SU-DHL-6 (cell line): ENCODE data around the gene HSD17B11.

Experiments
- H2AFZ ChIP-seq: fragments of 200-600 bp; sonication (generic); 2 replicates; pipeline ENCODE4 v1.6.1; 2014; ENCODE audit warnings: low read depth, mild to moderate bottlenecking, moderate library complexity, mixed read lengths, antibody characterized with exemption, low read length; ENCODE audit not compliant: severe bottlenecking
- H3F3A ChIP-seq: fragments of 200-600 bp; shearing (Covaris generic); 2 replicates; pipeline ENCODE4 v1.6.0; 2016; ENCODE audit warnings: antibody characterized with exemption, mild to moderate bottlenecking; ENCODE audit not compliant: insufficient read depth
- H3K27ac ChIP-seq: fragments of 200-600 bp; sonication (generic); 2 replicates; pipeline ENCODE4 v1.5.1; 2016; ENCODE audit warnings: low read depth, mild to moderate bottlenecking, low read length, moderate library complexity, mixed read lengths
- H3K27me3 ChIP-seq: fragments of 200-600 bp; sonication (generic), shearing (Covaris generic); 2 replicates; pipeline ENCODE4 v1.6.0; 2014; ENCODE audit warnings: mild to moderate bottlenecking, low read length
- H3K36me3 ChIP-seq: fragments of 200-600 bp; sonication (generic); 2 replicates; pipeline ENCODE4 v1.6.1; 2014; ENCODE audit warnings: mild to moderate bottlenecking, low read length, mixed read lengths
- H3K4me2 ChIP-seq: fragments of 300-600, 200-600 bp; shearing (Covaris generic), sonication (generic); 2 replicates; pipeline ENCODE4 v1.6.0; 2014; ENCODE audit warnings: low read length, low read depth, mild to moderate bottlenecking; ENCODE audit not compliant: poor library complexity, severe bottlenecking
- H3K4me3 ChIP-seq: fragments of 200-600 bp; sonication (generic); 2 replicates; pipeline ENCODE4 v1.5.1; 2014; ENCODE audit warnings: antibody characterized with exemption, low read length, mild to moderate bottlenecking, mixed read lengths; ENCODE audit not compliant: insufficient read depth, poor library complexity, severe bottlenecking
- H3K79me2 ChIP-seq: fragments of 200-600 bp; sonication (generic); 2 replicates; pipeline ENCODE4 v1.6.1; 2014; ENCODE audit warnings: mild to moderate bottlenecking, low read length, moderate library complexity; ENCODE audit not compliant: insufficient read depth
- H3K9ac ChIP-seq: fragments of 200-600 bp; sonication (generic); 2 replicates; pipeline ENCODE4 v1.7.0; 2014; ENCODE audit warnings: mild to moderate bottlenecking, low read length
- H3K9me2 ChIP-seq: fragments of 200-600 bp; sonication (generic); replicated peaks from 2 replicates; pipeline ENCODE4 v1.6.1; 2014; ENCODE audit warnings: low read length; ENCODE audit not compliant: insufficient read depth
- H3K9me3 ChIP-seq: fragments of 200-600 bp; sonication (generic); 2 replicates; pipeline ENCODE4 v1.6.1; 2014; ENCODE audit warnings: low read length, mixed read lengths; ENCODE audit not compliant: insufficient read depth
- H4K20me1 ChIP-seq: fragments of 200-600 bp; sonication (generic); 2 replicates; pipeline ENCODE4 v1.6.1; 2014; ENCODE audit warnings: low read depth, mild to moderate bottlenecking, antibody characterized with exemption, low read length, moderate library complexity, mixed read lengths
- CTCF ChIP-seq: fragments of 200-600 bp; sonication (generic); IDR thresholded peaks from one replicate; pipeline ENCODE4 v1.5.1; 2017; ENCODE audit warnings: antibody characterized with exemption, mild to moderate bottlenecking, low read length, moderate library complexity; ENCODE audit not compliant: insufficient read depth, poor library complexity, severe bottlenecking
- EZH2phosphoT487 ChIP-seq: fragments of 200-600 bp; sonication (generic), shearing (Covaris generic); conservative IDR thresholded peaks from 2 replicates; pipeline ENCODE4 v1.6.1; 2018; ENCODE audit warnings: mild to moderate bottlenecking, antibody characterized with exemption, low read length, moderate library complexity, mixed read lengths

The HSD17B11 gene

DNA sequence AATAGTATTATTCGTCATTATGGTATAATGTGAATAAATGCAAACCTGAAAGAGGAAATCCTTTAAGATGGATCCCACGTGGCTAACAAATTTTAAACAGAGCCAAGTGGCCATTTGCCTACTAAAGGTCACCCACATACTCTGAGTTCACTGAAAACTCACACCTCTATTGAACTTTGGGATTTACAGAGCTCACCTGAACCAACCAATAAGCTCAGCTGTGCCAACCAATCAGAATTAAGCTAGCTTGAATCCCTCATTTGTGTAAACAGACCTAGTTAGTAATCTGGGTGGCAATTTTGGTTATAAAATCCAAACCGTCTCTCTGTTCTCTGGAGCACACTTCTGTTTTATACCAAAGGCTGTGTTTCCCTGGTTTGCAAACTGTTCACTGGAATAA is 26.0 kb upstream of the HSD17B11 start:
- no peak overlapping the region for H3K27ac ChIP-seq
- H3K79me2 ChIP-seq = no peaks in the 10 kb centered on the region
- H3F3A ChIP-seq = no peaks in the 10 kb centered on the region
- no peak overlapping the region for H2AFZ ChIP-seq
- no peaks in the 10 kb centered on the region for H3K9me2 ChIP-seq
- H3K4me2 ChIP-seq = no peak overlapping the region
- H3K9me3 ChIP-seq = no peaks in the 10 kb centered on the region
- no peaks in the 10 kb centered on the region for H3K27me3 ChIP-seq
- no peak overlapping the region for H3K9ac ChIP-seq
- no peak overlapping the region for H3K4me3 ChIP-seq
- no peaks in the 10 kb centered on the region for H4K20me1 ChIP-seq
- no peaks in the 10 kb centered on the region for H3K36me3 ChIP-seq
- no peak for TF ChIP-seq EZH2phosphoT487
- TF ChIP-seq CTCF = no peak

- Histone ChIP-seq H2AFZ (no peak overlapping the region), H3K27me3 (no peaks in the 10 kb centered on the region), H3K9me3 (no peaks in the 10 kb centered on the region), H3K4me3 (no peak overlapping the region), H3K27ac (no peak overlapping the region), H3K79me2 (no peaks in the 10 kb centered on the region), H3K36me3 (no peaks in the 10 kb centered on the region), H3F3A (no peaks in the 10 kb centered on the region), H3K9me2 (no peaks in the 10 kb centered on the region), H3K9ac (no peak overlapping the region), H4K20me1 (no peaks in the 10 kb centered on the region), H3K4me2 (no peak overlapping the region)
- TF ChIP-seq CTCF (no peak), EZH2phosphoT487 (no peak)
These were observed 23.8 kb upstream of the HSD17B11 start for GRCh38 chr4:87414816-87415215.

DNA sequence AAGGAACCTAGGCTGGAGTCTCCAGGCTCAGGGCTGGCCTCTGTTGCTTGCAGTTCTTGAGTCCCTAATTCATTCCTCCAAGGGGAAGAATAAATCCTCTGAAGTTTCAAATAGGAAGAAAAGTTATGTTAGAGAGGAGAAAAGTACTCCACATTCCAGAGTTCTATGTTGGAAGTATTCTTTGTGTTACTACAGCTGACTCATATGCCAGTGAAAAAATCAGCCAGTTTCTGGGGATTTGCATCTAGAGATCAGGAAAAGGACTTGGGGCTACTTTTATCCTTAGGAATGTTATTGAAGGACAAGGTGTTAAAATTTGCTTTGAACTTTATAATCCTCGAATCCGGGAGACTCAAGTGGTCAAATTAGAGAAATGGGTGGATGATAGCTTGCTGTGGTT is 19.7 kb upstream of the HSD17B11 start:
- Histone ChIP-seq H3K27ac (no peak overlapping the region), H3K9me2 (no peaks in the 10 kb centered on the region), H2AFZ (no peak overlapping the region), H3K4me3 (no peak overlapping the region), H3K79me2 (no peaks in the 10 kb centered on the region), H4K20me1 (no peaks in the 10 kb centered on the region), H3K27me3 (no peaks in the 10 kb centered on the region), H3K4me2 (no peak overlapping the region), H3K36me3 (no peaks in the 10 kb centered on the region), H3K9me3 (no peaks in the 10 kb centered on the region), H3K9ac (no peak overlapping the region), H3F3A (no peaks in the 10 kb centered on the region)
- TF ChIP-seq CTCF (no peak), EZH2phosphoT487 (no peak)

DNA sequence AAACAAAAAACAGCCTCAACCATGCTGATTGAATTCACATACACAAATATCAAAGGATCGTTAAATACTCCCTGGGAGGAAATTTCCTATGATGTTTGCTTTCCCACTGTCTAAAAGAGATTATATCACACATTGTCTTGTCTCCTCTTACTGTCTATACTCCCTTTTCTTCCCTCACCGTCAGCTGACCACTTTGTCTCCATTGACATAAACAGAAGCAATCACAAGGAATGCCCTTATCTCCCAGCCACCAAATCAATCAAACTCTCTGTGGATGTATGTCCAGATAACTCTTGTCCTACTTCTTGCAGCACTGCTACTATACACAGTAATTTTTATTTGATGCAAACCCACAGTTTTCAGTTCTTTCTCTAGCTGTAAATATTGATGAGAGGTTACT is 19.2 kb upstream of the HSD17B11 start:
- H3K4me3 ChIP-seq = no peak overlapping the region
- H3K27me3 ChIP-seq = no peaks in the 10 kb centered on the region
- no peaks in the 10 kb centered on the region for H3K9me2 ChIP-seq
- no peaks in the 10 kb centered on the region for H3K9me3 ChIP-seq
- no peaks in the 10 kb centered on the region for H3F3A ChIP-seq
- H3K9ac ChIP-seq = no peak overlapping the region
- H2AFZ ChIP-seq = no peak overlapping the region
- H3K36me3 ChIP-seq = no peaks in the 10 kb centered on the region
- H4K20me1 ChIP-seq = no peaks in the 10 kb centered on the region
- H3K4me2 ChIP-seq = no peak overlapping the region
- H3K27ac ChIP-seq = no peak overlapping the region
- TF ChIP-seq CTCF (no peak), EZH2phosphoT487 (no peak)
- H3K79me2 ChIP-seq = no peaks in the 10 kb centered on the region
